GM19035 (cell line): Measurements from ENCODE around the gene SCARB1.

Experiments used
- ATAC-seq: cut with Tn5 transposase; IDR thresholded peaks from one replicate; pipeline ENCODE4 v1.9.1; 2021; ENCODE audit not compliant: unreplicated experiment

SCARB1 gene

GRCh38 chr12:124762791-124763593 is 100.7 kb downstream of the SCARB1 start:
- ATAC-seq: no peak

GRCh38 chr12:124762384-124762783 is 101.3 kb downstream of the SCARB1 start:
- no peak for ATAC-seq

- ATAC-seq: no peak
Observed at GRCh38 chr12:124761871-124762270, 101.8 kb downstream of the SCARB1 start.

- ATAC-seq: no peak
Observed at GRCh38 chr12:124761056-124761455, 102.6 kb downstream of the SCARB1 start.

- no peak for ATAC-seq
Observed at GRCh38 chr12:124760560-124760959, 103.1 kb downstream of the SCARB1 start.

- no peak for ATAC-seq
Observed at GRCh38 chr12:124759841-124760503, 103.7 kb downstream of the SCARB1 start.

GRCh38 chr12:124758266-124759220 is 105.1 kb downstream of the SCARB1 start:
- no peak for ATAC-seq

- ATAC-seq: no peak
Observed at GRCh38 chr12:124757329-124757728, 106.3 kb downstream of the SCARB1 start.

- ATAC-seq: no peak
Observed at GRCh38 chr12:124756760-124757159, 106.9 kb downstream of the SCARB1 start.

GRCh38 chr12:124756166-124756565 is 107.5 kb downstream of the SCARB1 start:
- ATAC-seq: no peak

GRCh38 chr12:124755801-124756148 is 107.9 kb downstream of the SCARB1 start:
- ATAC-seq: no peak

GRCh38 chr12:124754949-124755800 is 108.5 kb downstream of the SCARB1 start:
- no peak for ATAC-seq

- ATAC-seq: no peak
Observed at GRCh38 chr12:124754491-124754890, 109.2 kb downstream of the SCARB1 start.

GRCh38 chr12:124753993-124754392 is 109.7 kb downstream of the SCARB1 start:
- no peak for ATAC-seq

GRCh38 chr12:124753228-124753591 is 110.5 kb downstream of the SCARB1 start:
- ATAC-seq: no peak

- ATAC-seq: no peak
Observed at GRCh38 chr12:124752437-124753227, 111.0 kb downstream of the SCARB1 start.

- no peak for ATAC-seq
Observed at GRCh38 chr12:124751654-124752355, 111.9 kb downstream of the SCARB1 start.

- no peak for ATAC-seq
Observed at GRCh38 chr12:124750787-124751471, 112.7 kb downstream of the SCARB1 start.
